Hematopoietic multipotent progenitor cell treated with erythropoietin and hydrocortisone succinate and interleukin-3 and kit ligand, for 8 days (in vitro differentiated cells): ENCODE measurements around the gene KCNH6.
A peak's percentile ranks its signal among the peaks of the same experiment; 100 is the strongest.

ENCODE experiments used
- DNase-seq: peaks from one replicate; pipeline ENCODE4 v3.0.0-alpha.2; 2015

The KCNH6 gene

GRCh38 chr17:63514477-63514876, 8.7 kb upstream of the KCNH6 start:
- no peak for DNase-seq

GRCh38 chr17:63514974-63515373, 8.2 kb upstream of the KCNH6 start:
- DNase-seq: no peak

- DNase-seq: no peak
Measured at GRCh38 chr17:63515426-63515825, 7.7 kb upstream of the KCNH6 start.

- no peak for DNase-seq
Measured at GRCh38 chr17:63516910-63517824, 6.0 kb upstream of the KCNH6 start.

- DNase-seq: no peak
Measured at GRCh38 chr17:63517825-63518534, 5.2 kb upstream of the KCNH6 start.

GRCh38 chr17:63519116-63519881, 3.9 kb upstream of the KCNH6 start:
- DNase-seq: no peak

- DNase-seq: no peak
Measured at GRCh38 chr17:63519972-63520882, 2.9 kb upstream of the KCNH6 start.

- DNase-seq: no peak
Measured at GRCh38 chr17:63524051-63524450, 893 bp downstream of the KCNH6 start.

GRCh38 chr17:63525190-63525946, 2.2 kb downstream of the KCNH6 start:
- no peak for DNase-seq

GRCh38 chr17:63526861-63527260, 3.7 kb downstream of the KCNH6 start:
- DNase-seq: no peak

- DNase-seq: no peak
Measured at GRCh38 chr17:63528183-63528582, 5.0 kb downstream of the KCNH6 start.

- peak; percentile 80 for DNase-seq
Measured at GRCh38 chr17:63529711-63530556, 6.8 kb downstream of the KCNH6 start.

GRCh38 chr17:63530557-63531021, 7.4 kb downstream of the KCNH6 start:
- DNase-seq: no peak

GRCh38 chr17:63531022-63531965, 8.1 kb downstream of the KCNH6 start:
- DNase-seq: no peak

- DNase-seq: no peak
Measured at GRCh38 chr17:63533433-63534077, 10.4 kb downstream of the KCNH6 start.

GRCh38 chr17:63534078-63534570, 11.0 kb downstream of the KCNH6 start:
- no peak for DNase-seq

GRCh38 chr17:63534816-63535455, 11.8 kb downstream of the KCNH6 start:
- DNase-seq: no peak

- DNase-seq: no peak
Measured at GRCh38 chr17:63535640-63536039, 12.5 kb downstream of the KCNH6 start.
